Fibroblast of pulmonary artery (primary cell): ENCODE results near the gene KIAA1586.

ENCODE experiments used
- DNase-seq: peaks from one replicate; pipeline ENCODE4 v3.0.0-alpha.2; 2010; ENCODE audit warnings: low read depth
- H3K4me3 ChIP-seq: replicated peaks from 2 replicates; pipeline ENCODE4 v1.5.1; 2011; ENCODE audit warnings: low read depth, mild to moderate bottlenecking, control low read depth, low read length, moderate library complexity
- CTCF ChIP-seq: IDR thresholded peaks from 2 replicates; pipeline ENCODE4 v1.5.1; 2011; ENCODE audit warnings: mild to moderate bottlenecking, control low read depth, low read length, inconsistent platforms; ENCODE audit errors: missing control alignments

The KIAA1586 gene

GRCh38 chr6:57048577-57048976, 2.1 kb downstream of the KIAA1586 start:
- TF ChIP-seq CTCF = no peak
- no peak for DNase-seq
- no peak overlapping the region for H3K4me3 ChIP-seq

- H3K4me3 ChIP-seq = no peak overlapping the region
These were observed 17.4 kb downstream of the KIAA1586 start for GRCh38 chr6:57063847-57064246.

GRCh38 chr6:57064809-57065208, 18.3 kb downstream of the KIAA1586 start:
- no peak for TF ChIP-seq CTCF
- no peak overlapping the region for H3K4me3 ChIP-seq
- peak; percentile 15 for DNase-seq

More at GRCh38 chr6:57063847-57064246, 17.4 kb downstream of the KIAA1586 start:
- DNase-seq = no peak
- TF ChIP-seq CTCF = no peak

- DNase-seq = peak; percentile 62
- H3K4me3 ChIP-seq = no peak overlapping the region
- no peak for TF ChIP-seq CTCF
These were observed 21.6 kb downstream of the KIAA1586 start for GRCh38 chr6:57068061-57068460.

- no peak for TF ChIP-seq CTCF
- no peak for DNase-seq
- H3K4me3 ChIP-seq = no peak overlapping the region
These were observed 22.7 kb downstream of the KIAA1586 start for GRCh38 chr6:57069228-57069627.

- DNase-seq = no peak
- TF ChIP-seq CTCF = no peak
- no peak overlapping the region for H3K4me3 ChIP-seq
These were observed 23.4 kb downstream of the KIAA1586 start for GRCh38 chr6:57069920-57070331.

GRCh38 chr6:57072108-57072507, 25.6 kb downstream of the KIAA1586 start:
- no peak overlapping the region for H3K4me3 ChIP-seq
- TF ChIP-seq CTCF = no peak
- peak; percentile 8 for DNase-seq
